Femur (tissue), 1 donor: Measurements from ENCODE around the gene MB.
"Not testable (repeated sequence)": the region's sequence is repeated elsewhere in the genome, so short reads cannot be mapped to it uniquely, and the experiment has no call there.

Source experiments
- DNase-seq: peaks from one replicate; pipeline ENCODE4 v3.0.0-alpha.2; 2017

Gene MB

GRCh38 chr22:35617137-35617755, at the start of gene MB:
Gene MB, minus strand, starts transcription at chr22:35617329. Its CDS starts 72 bp downstream, at chr22:35617257.
- DNase-seq, result no peak

- DNase-seq, result not testable (repeated sequence)
Observed at GRCh38 chr22:35666699-35667098, 49.6 kb upstream of the MB start.

- no peak for DNase-seq
Observed at GRCh38 chr22:35664955-35665587, 47.9 kb upstream of the MB start.

GRCh38 chr22:35663371-35663770, 46.2 kb upstream of the MB start:
- DNase-seq, result no peak

GRCh38 chr22:35662914-35663313, 45.8 kb upstream of the MB start:
- no peak for DNase-seq

- no peak for DNase-seq
Observed at GRCh38 chr22:35661464-35661863, 44.3 kb upstream of the MB start.

- no peak for DNase-seq
Observed at GRCh38 chr22:35660291-35661127, 43.4 kb upstream of the MB start.

GRCh38 chr22:35657571-35658312, 40.6 kb upstream of the MB start:
- no peak for DNase-seq

- DNase-seq, result no peak
Observed at GRCh38 chr22:35656284-35656752, 39.2 kb upstream of the MB start.

GRCh38 chr22:35653824-35654223, 36.7 kb upstream of the MB start:
- no peak for DNase-seq

GRCh38 chr22:35651085-35651484, 34.0 kb upstream of the MB start:
- no peak for DNase-seq

GRCh38 chr22:35649636-35650250, 32.6 kb upstream of the MB start:
- DNase-seq, result no peak

- no peak for DNase-seq
Observed at GRCh38 chr22:35649026-35649553, 32.0 kb upstream of the MB start.

GRCh38 chr22:35648066-35649025, 31.2 kb upstream of the MB start, which contains the start of gene APOL6:
Gene APOL6, plus strand, starts transcription at chr22:35648446. Its CDS starts 7,980 bp downstream, at chr22:35656426.
- DNase-seq, result peak; percentile 63

- no peak for DNase-seq
Observed at GRCh38 chr22:35645646-35646045, 28.5 kb upstream of the MB start.

- no peak for DNase-seq
Observed at GRCh38 chr22:35643991-35644390, 26.9 kb upstream of the MB start.

GRCh38 chr22:35642305-35642741, 25.2 kb upstream of the MB start:
- DNase-seq, result no peak

- DNase-seq, result no peak
Observed at GRCh38 chr22:35641494-35642120, 24.5 kb upstream of the MB start.

- peak; percentile 92 for DNase-seq
Observed at GRCh38 chr22:35638410-35638809, 21.3 kb upstream of the MB start.

GRCh38 chr22:35638001-35638400, 20.9 kb upstream of the MB start:
- no peak for DNase-seq
